ENCODE measurements around the gene ANKS1B.

DNA sequence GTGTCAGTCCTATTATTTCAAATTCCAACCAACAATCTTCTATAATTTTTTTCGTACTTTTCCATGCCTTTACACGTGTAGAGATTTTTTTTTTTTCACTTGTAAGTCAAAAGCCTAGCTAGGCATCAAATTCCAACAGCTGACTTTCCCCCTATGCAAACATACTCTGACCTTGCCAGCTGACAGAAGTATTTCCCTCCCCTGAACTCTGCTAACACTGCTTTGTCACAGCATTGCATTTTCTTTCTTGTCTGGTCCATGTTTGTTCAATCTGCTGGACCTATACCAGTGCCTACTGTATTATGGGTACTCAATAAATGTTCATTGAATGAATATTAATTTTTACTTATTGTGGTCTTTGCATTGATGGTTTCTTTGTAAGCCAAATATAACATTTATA is 772.5 kb downstream of the ANKS1B start:
- TF ChIP-seq CEBPB (IDR thresholded peaks at IDR 0.05) (no peak), EP300 (IDR thresholded peaks at IDR 0.05; ENCODE audit: borderline replicate concordance) (no peak)
- TF ChIP-seq, protein P1, sequence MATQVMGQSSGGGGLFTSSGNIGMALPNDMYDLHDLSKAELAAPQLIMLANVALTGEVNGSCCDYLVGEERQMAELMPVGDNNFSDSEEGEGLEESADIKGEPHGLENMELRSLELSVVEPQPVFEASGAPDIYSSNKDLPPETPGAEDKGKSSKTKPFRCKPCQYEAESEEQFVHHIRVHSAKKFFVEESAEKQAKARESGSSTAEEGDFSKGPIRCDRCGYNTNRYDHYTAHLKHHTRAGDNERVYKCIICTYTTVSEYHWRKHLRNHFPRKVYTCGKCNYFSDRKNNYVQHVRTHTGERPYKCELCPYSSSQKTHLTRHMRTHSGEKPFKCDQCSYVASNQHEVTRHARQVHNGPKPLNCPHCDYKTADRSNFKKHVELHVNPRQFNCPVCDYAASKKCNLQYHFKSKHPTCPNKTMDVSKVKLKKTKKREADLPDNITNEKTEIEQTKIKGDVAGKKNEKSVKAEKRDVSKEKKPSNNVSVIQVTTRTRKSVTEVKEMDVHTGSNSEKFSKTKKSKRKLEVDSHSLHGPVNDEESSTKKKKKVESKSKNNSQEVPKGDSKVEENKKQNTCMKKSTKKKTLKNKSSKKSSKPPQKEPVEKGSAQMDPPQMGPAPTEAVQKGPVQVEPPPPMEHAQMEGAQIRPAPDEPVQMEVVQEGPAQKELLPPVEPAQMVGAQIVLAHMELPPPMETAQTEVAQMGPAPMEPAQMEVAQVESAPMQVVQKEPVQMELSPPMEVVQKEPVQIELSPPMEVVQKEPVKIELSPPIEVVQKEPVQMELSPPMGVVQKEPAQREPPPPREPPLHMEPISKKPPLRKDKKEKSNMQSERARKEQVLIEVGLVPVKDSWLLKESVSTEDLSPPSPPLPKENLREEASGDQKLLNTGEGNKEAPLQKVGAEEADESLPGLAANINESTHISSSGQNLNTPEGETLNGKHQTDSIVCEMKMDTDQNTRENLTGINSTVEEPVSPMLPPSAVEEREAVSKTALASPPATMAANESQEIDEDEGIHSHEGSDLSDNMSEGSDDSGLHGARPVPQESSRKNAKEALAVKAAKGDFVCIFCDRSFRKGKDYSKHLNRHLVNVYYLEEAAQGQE (IDR thresholded peaks at IDR 0.05; ENCODE audit: low read depth) = no peak
